CD4-positive, alpha-beta T cell treated with Interleukin-10 for 1 hour (primary cell): Measurements from ENCODE around the gene TCF7L2.

Experiments used
- DNase-seq: peaks from one replicate; pipeline ENCODE4 v3.0.0-alpha.2; 2020

The TCF7L2 gene

GRCh38 chr10:113130014-113130641 is 180.1 kb downstream of the TCF7L2 start:
- no peak for DNase-seq

GRCh38 chr10:113131613-113132261 is 181.7 kb downstream of the TCF7L2 start:
- DNase-seq, result no peak

GRCh38 chr10:113132591-113133121 is 182.6 kb downstream of the TCF7L2 start:
- DNase-seq, result no peak

- no peak for DNase-seq
Measured at GRCh38 chr10:113133497-113134115, 183.6 kb downstream of the TCF7L2 start.

GRCh38 chr10:113135025-113135424 is 185.0 kb downstream of the TCF7L2 start:
- no peak for DNase-seq

- no peak for DNase-seq
Measured at GRCh38 chr10:113137941-113138685, 188.1 kb downstream of the TCF7L2 start.

GRCh38 chr10:113138937-113139585 is 189.0 kb downstream of the TCF7L2 start:
- no peak for DNase-seq

- DNase-seq, result no peak
Measured at GRCh38 chr10:113139699-113140098, 189.7 kb downstream of the TCF7L2 start.

GRCh38 chr10:113140143-113141011 is 190.3 kb downstream of the TCF7L2 start:
- DNase-seq, result no peak

- no peak for DNase-seq
Measured at GRCh38 chr10:113142601-113143362, 192.7 kb downstream of the TCF7L2 start.

GRCh38 chr10:113144576-113144975 is 194.5 kb downstream of the TCF7L2 start:
- DNase-seq, result no peak

GRCh38 chr10:113148071-113148825 is 198.2 kb downstream of the TCF7L2 start:
- DNase-seq, result no peak

- no peak for DNase-seq
Measured at GRCh38 chr10:113148901-113149300, 198.9 kb downstream of the TCF7L2 start.

GRCh38 chr10:113149626-113150025 is 199.6 kb downstream of the TCF7L2 start:
- no peak for DNase-seq

GRCh38 chr10:113151190-113151666 is 201.2 kb downstream of the TCF7L2 start:
- DNase-seq, result peak; percentile 8

- peak; percentile 1 for DNase-seq
Measured at GRCh38 chr10:113153493-113154102, 203.6 kb downstream of the TCF7L2 start.

- no peak for DNase-seq
Measured at GRCh38 chr10:113157441-113157840, 207.4 kb downstream of the TCF7L2 start.

- DNase-seq, result no peak
Measured at GRCh38 chr10:113158183-113158582, 208.1 kb downstream of the TCF7L2 start.

- DNase-seq, result no peak
Measured at GRCh38 chr10:113159563-113159962, 209.5 kb downstream of the TCF7L2 start.

GRCh38 chr10:113160641-113161040 is 210.6 kb downstream of the TCF7L2 start:
- no peak for DNase-seq
